Kidney (tissue), 14 donors: ENCODE data around the gene RNASE8. TPM values are rescaled to one million over a fixed set of nuclear protein-coding genes. Genes with fewer than 3 reads are reported as not detected.

Experiments
- DNase-seq, 5 donors: peaks; one replicate each; pipeline ENCODE4 v3.0.0-alpha.2; 2013 to 2020
- FAIRE-seq: peaks from 2 replicates; lab custom pipeline; 2012; peaks lifted over from hg19 to GRCh38; lab: Jason Lieb, UNC
- H3K27ac ChIP-seq, 2 donors: one replicate each; pipeline ENCODE4 v1.7.0; 2013; ENCODE audit warnings: low read depth in 2 of 2, low read length in 2 of 2, inconsistent platforms in 1 of 2
- H3K27me3 ChIP-seq: one replicate; pipeline ENCODE4 v1.7.1; 2013; ENCODE audit warnings: low read length, inconsistent platforms; ENCODE audit not compliant: control insufficient read depth, insufficient read depth
- H3K36me3 ChIP-seq, 3 donors: one replicate each; pipeline versions ENCODE4 v1.7.0 to v1.7.1; 2013; ENCODE audit warnings: low read length in 3 of 3, control low read depth in 1 of 3, inconsistent platforms in 1 of 3; ENCODE audit not compliant: insufficient read depth in 3 of 3, control insufficient read depth in 2 of 3
- H3K4me1 ChIP-seq, 3 donors: one replicate each; pipeline versions ENCODE4 v1.7.0 to v1.7.1; 2013; ENCODE audit warnings: low read length in 3 of 3, inconsistent platforms in 1 of 3, low read depth in 1 of 3; ENCODE audit not compliant: control insufficient read depth in 2 of 3, insufficient read depth in 2 of 3
- H3K4me3 ChIP-seq, 3 donors: one replicate each; pipeline versions ENCODE4 v1.7.0 to v1.8.1; 2013; ENCODE audit warnings: low read length in 3 of 3, control low read depth in 1 of 3, inconsistent platforms in 1 of 3
- H3K9ac ChIP-seq, 3 donors: one replicate each; pipeline versions ENCODE4 v1.7.0 to v1.7.1; 2013; ENCODE audit warnings: low read length in 3 of 3, control low read depth in 1 of 3, inconsistent platforms in 1 of 3
- H3K9me3 ChIP-seq, 3 donors: one replicate each; pipeline versions ENCODE4 v1.7.0 to v1.7.1; 2013; ENCODE audit warnings: low read length in 3 of 3, control low read depth in 1 of 3, inconsistent platforms in 1 of 3; ENCODE audit not compliant: control insufficient read depth in 2 of 3, insufficient read depth in 1 of 3
- intact Hi-C: fragments of 100-400 bp; cut with DNase I; formaldehyde crosslinking; loops from one replicate; pipeline ENCODE4 v1.11.1; 2022
- polyA plus RNA-seq: library from polyadenylated mRNA; stranded (reverse); fragments of 350-450 nt; fragmentation: Illumina TruSeq; extraction: RNeasy Lipid Tissue Mini Kit (QIAGEN cat#74804); gene quantifications from one replicate; pipeline ENCODE4 v1.2.3, GENCODE V29; 2014; ENCODE audit warnings: low read depth, low replicate concordance; ENCODE audit not compliant: insufficient read depth
- total RNA-seq: library from RNA; stranded (reverse); fragmentation: NEBNext Ultra II Directional; extraction: Animal tissue kit (Norgen Biotek cat#: 25700); gene quantifications from one replicate; pipeline ENCODE4 v1.2.1, GENCODE V29; 2021
- TF ChIP-seq, protein P1 (sequence below): IDR thresholded peaks from 3 replicates; pipeline ENCODE4 v1.5.1; 2012; ENCODE audit warnings: mild to moderate bottlenecking, moderate library complexity, borderline replicate concordance; ENCODE audit not compliant: insufficient read depth; ENCODE audit errors: extremely low read depth
- donor health status: control.
- donor health status: control.
- donor health status: control.
- donor health status: control.
- donor health status: control.
- donor health status: DM: yes; HTN: yes; CAD: no.
- donor health status: Normal renal cell carcinoma (clear cell type).

RNASE8 gene
- total and polyA plus RNA-seq, 2 donors from 2014 or later = not detected

DNA sequence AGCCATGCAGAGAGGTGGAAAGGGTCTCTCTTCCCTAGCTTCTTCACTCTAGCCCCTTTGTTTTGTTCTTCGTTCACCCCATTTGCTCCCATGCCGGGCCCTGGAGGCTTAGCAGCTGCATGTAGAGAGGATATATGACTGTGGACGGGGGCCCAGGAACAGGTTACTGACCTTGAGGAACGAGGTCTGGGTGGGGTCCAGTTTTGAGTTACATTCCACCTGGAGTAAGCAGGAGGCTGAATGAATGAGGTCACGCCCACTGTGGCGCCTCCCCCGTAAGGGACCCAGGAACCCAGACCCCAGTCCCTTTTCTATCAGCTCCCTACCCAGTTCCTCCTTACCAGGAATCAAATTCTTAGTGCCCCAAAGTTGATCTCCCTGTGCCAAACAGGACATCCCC, 39.3 kb upstream of the RNASE8 start:
- TF ChIP-seq, protein P1, sequence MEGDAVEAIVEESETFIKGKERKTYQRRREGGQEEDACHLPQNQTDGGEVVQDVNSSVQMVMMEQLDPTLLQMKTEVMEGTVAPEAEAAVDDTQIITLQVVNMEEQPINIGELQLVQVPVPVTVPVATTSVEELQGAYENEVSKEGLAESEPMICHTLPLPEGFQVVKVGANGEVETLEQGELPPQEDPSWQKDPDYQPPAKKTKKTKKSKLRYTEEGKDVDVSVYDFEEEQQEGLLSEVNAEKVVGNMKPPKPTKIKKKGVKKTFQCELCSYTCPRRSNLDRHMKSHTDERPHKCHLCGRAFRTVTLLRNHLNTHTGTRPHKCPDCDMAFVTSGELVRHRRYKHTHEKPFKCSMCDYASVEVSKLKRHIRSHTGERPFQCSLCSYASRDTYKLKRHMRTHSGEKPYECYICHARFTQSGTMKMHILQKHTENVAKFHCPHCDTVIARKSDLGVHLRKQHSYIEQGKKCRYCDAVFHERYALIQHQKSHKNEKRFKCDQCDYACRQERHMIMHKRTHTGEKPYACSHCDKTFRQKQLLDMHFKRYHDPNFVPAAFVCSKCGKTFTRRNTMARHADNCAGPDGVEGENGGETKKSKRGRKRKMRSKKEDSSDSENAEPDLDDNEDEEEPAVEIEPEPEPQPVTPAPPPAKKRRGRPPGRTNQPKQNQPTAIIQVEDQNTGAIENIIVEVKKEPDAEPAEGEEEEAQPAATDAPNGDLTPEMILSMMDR = no peak
- peaks cover 0 to 24% (median 16%) of the 10 kb centered on the region in 3 donors for H3K36me3 ChIP-seq
- no peak for DNase-seq
- no peaks in the 10 kb centered on the region for H3K9me3 ChIP-seq
- no peak for FAIRE-seq
- H3K9ac ChIP-seq = no peak overlapping the region
- no peaks in the 10 kb centered on the region for H3K27me3 ChIP-seq
- H3K4me3 ChIP-seq = no peak overlapping the region
- peaks cover 0 to 9% (median 0%) of the 10 kb centered on the region in 3 donors for H3K4me1 ChIP-seq
- intact Hi-C loops = loop anchor here (10.0 kb wide), 1 partner anchor 67 kb away; no protein-coding TSS in a partner anchor
- H3K27ac ChIP-seq = no peak overlapping the region

DNA sequence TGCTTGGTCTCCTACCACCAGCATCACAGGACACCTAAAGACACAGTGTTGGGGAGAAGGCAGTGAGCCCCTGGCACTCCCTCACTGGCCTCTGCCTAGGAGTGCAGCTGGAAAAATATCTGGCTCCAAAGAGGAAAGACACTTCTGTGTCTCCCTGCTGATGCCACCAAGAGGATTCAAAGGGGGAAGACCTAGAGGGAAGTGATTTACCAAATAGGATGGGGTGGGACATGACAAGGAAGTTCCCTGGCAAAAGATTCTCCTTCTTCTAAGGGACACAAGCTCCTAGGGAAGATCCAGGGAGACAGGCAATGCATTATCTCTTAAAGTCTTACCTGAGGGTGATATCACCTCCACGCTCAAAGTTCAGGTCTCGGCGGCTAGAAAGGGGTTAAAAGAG, 38.8 kb upstream of the RNASE8 start:
- intact Hi-C loops = loop anchor here (10.0 kb wide), 1 partner anchor 66 kb away; no protein-coding TSS in a partner anchor
- H3K27me3 ChIP-seq = no peaks in the 10 kb centered on the region
- TF ChIP-seq, protein P1 = no peak
- no peak overlapping the region for H3K27ac ChIP-seq
- no peak for FAIRE-seq
- no peak for DNase-seq
- peaks cover 0 to 9% (median 4%) of the 10 kb centered on the region in 3 donors for H3K4me1 ChIP-seq
- H3K36me3 ChIP-seq = peaks cover 0 to 24% (median 16%) of the 10 kb centered on the region in 3 donors
- H3K4me3 ChIP-seq = no peak overlapping the region
- no peaks in the 10 kb centered on the region for H3K9me3 ChIP-seq
- H3K9ac ChIP-seq = no peak overlapping the region

DNA sequence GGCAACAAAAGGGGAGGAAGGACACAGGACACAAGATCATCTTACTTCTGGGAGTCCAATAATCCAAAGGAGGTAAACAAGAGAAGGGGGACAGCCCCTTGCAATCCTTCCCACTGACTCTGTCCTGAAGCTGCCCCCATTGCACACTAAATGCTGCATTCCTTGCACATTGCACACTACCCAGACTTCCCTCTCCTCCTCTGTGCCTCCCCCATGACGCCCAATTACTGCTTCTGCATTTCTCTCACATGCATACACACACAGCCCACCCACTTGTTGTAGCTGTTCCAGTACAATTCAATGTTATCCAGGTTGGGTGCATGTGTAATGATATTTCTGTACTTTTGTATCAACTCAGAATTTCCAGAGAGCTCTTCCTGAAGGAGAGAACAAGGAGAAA, 38.3 kb upstream of the RNASE8 start:
- no peak overlapping the region for H3K9ac ChIP-seq
- H3K9me3 ChIP-seq = no peaks in the 10 kb centered on the region
- H3K27ac ChIP-seq = no peak overlapping the region
- TF ChIP-seq, protein P1 = no peak
- intact Hi-C loops = loop anchor here (10.0 kb wide), 1 partner anchor 65 kb away; no protein-coding TSS in a partner anchor
- peaks cover 0 to 9% (median 4%) of the 10 kb centered on the region in 3 donors for H3K4me1 ChIP-seq
- no peaks in the 10 kb centered on the region for H3K27me3 ChIP-seq
- H3K36me3 ChIP-seq = peaks cover 0 to 24% (median 16%) of the 10 kb centered on the region in 3 donors
- H3K4me3 ChIP-seq = no peak overlapping the region
- DNase-seq (no peak), FAIRE-seq (no peak)
